RWPE2 (cell line): Measurements from ENCODE around the gene LPIN3.
A peak's percentile ranks its signal among the peaks of the same experiment; 100 is the strongest.

ENCODE experiments used
- ATAC-seq: fragments of 200-7000 bp; cut with Tn5 transposase; 3 replicates; pipeline ENCODE4 v1.9.1; 2021; ENCODE audit warnings: low read depth
- DNase-seq: peaks from one replicate; pipeline ENCODE4 v3.0.0-alpha.2; 2020; ENCODE audit warnings: low spot score
- H3K27ac ChIP-seq: fragments of 450-650 bp; 2 replicates; pipeline ENCODE4 v1.5.1; 2017; ENCODE audit warnings: mild to moderate bottlenecking; ENCODE audit not compliant: poor library complexity, severe bottlenecking
- H3K27me3 ChIP-seq: fragments of 250-450 bp; sonication (Bioruptor Pico); 2 replicates; pipeline ENCODE4 v1.5.1; 2021; ENCODE audit warnings: mild to moderate bottlenecking, moderate library complexity; ENCODE audit not compliant: insufficient read depth, poor library complexity, severe bottlenecking
- H3K36me3 ChIP-seq: fragments of 250-450 bp; sonication (Bioruptor Pico); 2 replicates; pipeline ENCODE4 v1.5.1; 2020; ENCODE audit warnings: low read depth, mild to moderate bottlenecking, moderate library complexity
- H3K4me1 ChIP-seq: fragments of 250-450 bp; sonication (Bioruptor Pico); 2 replicates; pipeline ENCODE4 v1.5.1; 2021; ENCODE audit warnings: mild to moderate bottlenecking, moderate library complexity; ENCODE audit not compliant: insufficient read depth, poor library complexity, severe bottlenecking
- H3K4me3 ChIP-seq: fragments of 250-450 bp; sonication (Bioruptor Pico); 2 replicates; pipeline ENCODE4 v1.5.1; 2021; ENCODE audit warnings: mild to moderate bottlenecking, moderate library complexity; ENCODE audit not compliant: severe bottlenecking
- H3K9me3 ChIP-seq: fragments of 250-450 bp; sonication (Bioruptor Pico); 2 replicates; pipeline ENCODE4 v1.5.1; 2021; ENCODE audit warnings: mild to moderate bottlenecking, moderate library complexity; ENCODE audit not compliant: severe bottlenecking
- CTCF ChIP-seq: fragments of 450-650 bp; IDR thresholded peaks from one replicate; pipeline ENCODE4 v1.5.1; 2017; ENCODE audit warnings: mild to moderate bottlenecking, moderate library complexity; ENCODE audit not compliant: poor library complexity, severe bottlenecking

The LPIN3 gene

GRCh38 chr20:41361757-41362747, 21.4 kb downstream of the LPIN3 start:
- peak; percentile 87 for DNase-seq

GRCh38 chr20:41362748-41363140, 22.1 kb downstream of the LPIN3 start:
- TF ChIP-seq CTCF: no peak
- DNase-seq (peak; percentile 78), ATAC-seq (no peak)
- no peak overlapping the region for H3K4me3 ChIP-seq
- no peaks in the 10 kb centered on the region for H3K4me1 ChIP-seq
- peaks cover 32% of the 10 kb centered on the region for H3K27me3 ChIP-seq
- no peaks in the 10 kb centered on the region for H3K9me3 ChIP-seq
- no peak overlapping the region for H3K27ac ChIP-seq
- H3K36me3 ChIP-seq: peaks cover 4% of the 10 kb centered on the region

More at GRCh38 chr20:41361757-41362747, 21.4 kb downstream of the LPIN3 start:
- no peak overlapping the region for H3K4me3 ChIP-seq
- H3K9me3 ChIP-seq: no peaks in the 10 kb centered on the region
- no peak for TF ChIP-seq CTCF
- peaks cover 25% of the 10 kb centered on the region for H3K27me3 ChIP-seq
- H3K4me1 ChIP-seq: no peaks in the 10 kb centered on the region
- peaks cover 10% of the 10 kb centered on the region for H3K36me3 ChIP-seq
- ATAC-seq: no peak
- H3K27ac ChIP-seq: no peak overlapping the region

- DNase-seq (peak; percentile 79), ATAC-seq (0 out of 3 replicates have a peak, but pooled peaks have one; percentile 0)
- H3K4me3 ChIP-seq: no peak overlapping the region
- H3K27me3 ChIP-seq: peaks cover 36% of the 10 kb centered on the region
- no peaks in the 10 kb centered on the region for H3K9me3 ChIP-seq
- H3K36me3 ChIP-seq: no peaks in the 10 kb centered on the region
- H3K27ac ChIP-seq: no peak overlapping the region
- H3K4me1 ChIP-seq: no peaks in the 10 kb centered on the region
- TF ChIP-seq CTCF: no peak
Observed at GRCh38 chr20:41363601-41364000, 23.0 kb downstream of the LPIN3 start.

- no peak overlapping the region for H3K27ac ChIP-seq
- DNase-seq (peak; percentile 83), ATAC-seq (peak; percentile 3; the same call in 2 of the 3 replicates)
- TF ChIP-seq CTCF: no peak
- H3K9me3 ChIP-seq: no peaks in the 10 kb centered on the region
- H3K27me3 ChIP-seq: peaks cover 36% of the 10 kb centered on the region
- H3K4me1 ChIP-seq: no peaks in the 10 kb centered on the region
- no peak overlapping the region for H3K4me3 ChIP-seq
- H3K36me3 ChIP-seq: no peaks in the 10 kb centered on the region
Observed at GRCh38 chr20:41364236-41364855, 23.7 kb downstream of the LPIN3 start.
